Medulla oblongata (tissue), 1 donor: ENCODE results near the gene RNF213.

Source experiments
- DNase-seq: peaks from one replicate; pipeline ENCODE4 v3.0.0-alpha.2; 2015; ENCODE audit errors: extremely low spot score

Gene RNF213

DNA sequence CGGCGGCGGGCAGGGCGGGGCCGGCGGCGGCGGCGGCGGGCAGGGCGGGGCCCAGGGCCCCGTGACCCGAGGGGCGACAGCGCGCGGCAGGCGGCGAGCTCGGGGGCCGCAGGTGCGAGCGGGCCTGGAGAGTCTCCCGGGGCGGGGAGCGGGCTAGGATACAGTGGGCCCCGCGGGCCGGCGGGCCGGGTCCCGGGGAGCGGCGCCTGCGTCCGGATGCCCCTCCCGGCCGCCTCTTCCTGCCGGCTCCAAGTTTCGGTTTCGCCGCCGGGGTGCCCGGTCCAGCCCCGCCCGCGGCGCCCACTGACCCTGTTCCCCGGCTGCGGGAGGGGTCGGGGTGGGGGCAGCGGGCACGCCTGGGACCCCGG lies at the start of gene RNF213:
Gene RNF213 (plus strand): TSS at position 62 of the 368 bp plus-strand sequence. CDS start 2,830 bp downstream, outside the sequence.
- DNase-seq, result no peak

- no peak for DNase-seq
Observed at GRCh38 chr17:80212109-80212508, 48.5 kb upstream of the RNF213 start.

- no peak for DNase-seq
Observed at GRCh38 chr17:80212511-80212910, 48.1 kb upstream of the RNF213 start.

DNA sequence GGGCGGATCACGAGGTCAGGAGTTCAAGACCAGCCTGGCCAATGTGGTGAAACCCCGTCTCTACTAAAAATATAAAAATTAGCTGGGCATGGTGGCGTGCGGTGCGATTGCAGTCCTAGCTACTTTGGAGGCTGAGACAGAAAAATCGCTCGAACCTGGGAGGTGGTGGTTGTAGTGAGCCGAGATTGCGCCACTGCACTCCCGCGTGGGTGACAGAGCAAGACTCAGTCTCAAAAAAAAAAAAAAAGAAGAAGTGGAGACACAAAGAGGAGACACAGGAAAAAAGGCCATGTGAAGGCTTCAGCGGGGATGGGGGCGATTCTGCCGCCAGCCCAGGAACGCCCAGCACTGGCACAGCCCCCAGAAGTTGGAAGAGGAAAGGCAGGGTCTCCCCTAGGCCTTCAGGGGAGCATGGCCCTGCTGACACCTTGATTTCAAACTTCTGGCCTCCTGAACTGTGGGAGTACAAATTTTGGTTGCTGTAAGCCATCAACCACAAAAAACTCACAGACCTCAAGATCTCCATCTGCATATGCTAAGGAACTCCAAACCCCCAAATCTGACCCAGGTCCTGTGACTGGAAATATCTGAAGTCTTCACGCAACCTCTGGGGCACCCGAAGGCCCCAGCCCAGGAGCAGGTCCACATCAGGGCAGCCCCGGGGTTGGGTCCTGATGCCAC lies 47.5 kb upstream of the RNF213 start:
- DNase-seq, result peak; percentile 20

DNA sequence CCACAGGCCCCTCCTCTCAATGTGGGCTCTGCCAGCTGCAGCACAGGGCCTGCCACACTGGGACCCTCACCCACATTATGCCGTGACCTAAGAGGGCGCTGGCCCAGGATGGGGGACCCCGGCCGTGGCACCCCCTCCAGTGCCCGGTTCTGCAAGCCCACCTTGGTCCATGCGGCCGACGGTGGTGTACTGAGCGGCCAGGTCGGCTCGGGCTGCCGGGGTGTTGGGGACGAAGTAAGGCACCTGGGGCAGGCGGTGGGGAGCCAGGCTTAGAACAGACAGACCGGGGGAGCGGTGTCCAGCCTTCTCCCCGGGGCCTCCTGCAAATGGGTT lies 47.0 kb upstream of the RNF213 start:
- DNase-seq, result no peak

GRCh38 chr17:80214012-80214877 lies 46.4 kb upstream of the RNF213 start:
- DNase-seq, result no peak

- no peak for DNase-seq
Observed at GRCh38 chr17:80214878-80215210, 45.8 kb upstream of the RNF213 start.

DNA sequence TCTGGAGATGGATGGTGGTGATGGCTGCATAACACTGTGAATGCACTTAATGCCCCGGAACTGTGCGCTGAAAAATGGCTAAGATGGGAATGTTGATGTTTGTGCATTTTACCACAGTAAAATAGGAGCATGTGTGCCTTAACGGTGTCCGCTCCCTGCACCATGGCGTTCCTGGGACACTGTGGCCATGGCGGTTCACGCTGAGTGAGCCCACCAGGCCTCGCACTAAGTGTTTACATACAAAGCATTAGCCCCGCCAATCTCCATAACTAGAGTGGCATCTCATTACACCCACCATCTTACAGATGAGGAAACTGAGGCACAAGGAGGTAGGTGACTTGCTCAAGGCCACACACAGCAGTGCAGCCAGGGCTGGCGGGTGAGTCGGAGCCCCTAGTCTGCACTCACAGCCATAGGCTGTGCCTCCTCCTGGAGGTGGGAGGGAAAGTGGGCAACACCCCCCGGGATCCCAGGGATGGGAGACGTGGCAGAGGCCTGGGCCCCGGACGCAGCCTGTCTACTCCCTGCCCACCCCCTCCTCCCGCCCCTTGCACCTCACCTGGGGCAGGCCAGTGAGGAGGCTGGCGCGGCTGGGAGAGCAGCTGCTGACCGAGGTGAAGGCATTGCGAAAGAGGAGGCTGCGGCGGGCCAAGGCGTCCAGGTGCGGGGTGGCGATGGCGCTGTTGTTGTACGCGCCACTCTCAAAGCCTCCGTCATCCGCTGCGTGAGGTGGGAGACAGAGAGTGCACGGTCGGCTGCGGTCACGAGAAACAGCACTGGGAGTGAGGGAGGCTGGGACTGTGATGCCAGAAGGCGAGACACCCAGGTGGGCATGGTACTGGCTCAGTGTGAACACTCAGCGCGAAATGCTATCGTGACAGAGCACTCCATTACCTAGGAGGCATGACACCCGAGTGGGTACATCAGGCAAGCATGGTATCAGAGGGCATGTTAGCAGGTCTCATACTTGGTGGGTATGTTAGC lies 43.9 kb upstream of the RNF213 start:
- no peak for DNase-seq

- DNase-seq, result no peak
Observed at GRCh38 chr17:80217703-80218362, 42.8 kb upstream of the RNF213 start.

DNA sequence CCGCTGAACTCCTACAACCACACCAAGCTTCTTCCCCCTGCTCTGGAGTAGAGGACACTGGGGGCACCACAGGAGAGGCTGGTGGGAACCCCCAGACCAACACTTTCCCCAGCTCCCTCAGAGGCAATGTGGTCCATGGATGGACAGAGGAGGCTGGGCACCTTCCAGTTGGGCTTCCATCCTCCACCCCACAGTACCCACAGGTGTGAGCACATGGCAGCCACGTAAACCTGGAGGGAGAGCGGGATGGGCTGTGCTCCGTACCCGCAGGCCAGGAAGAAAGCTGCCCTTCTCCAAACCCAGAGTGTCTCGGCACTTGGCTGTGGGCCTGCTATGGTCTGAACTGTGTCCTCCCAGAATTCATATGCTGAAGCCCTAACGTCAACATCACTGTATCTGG lies 42.3 kb upstream of the RNF213 start:
- no peak for DNase-seq

DNA sequence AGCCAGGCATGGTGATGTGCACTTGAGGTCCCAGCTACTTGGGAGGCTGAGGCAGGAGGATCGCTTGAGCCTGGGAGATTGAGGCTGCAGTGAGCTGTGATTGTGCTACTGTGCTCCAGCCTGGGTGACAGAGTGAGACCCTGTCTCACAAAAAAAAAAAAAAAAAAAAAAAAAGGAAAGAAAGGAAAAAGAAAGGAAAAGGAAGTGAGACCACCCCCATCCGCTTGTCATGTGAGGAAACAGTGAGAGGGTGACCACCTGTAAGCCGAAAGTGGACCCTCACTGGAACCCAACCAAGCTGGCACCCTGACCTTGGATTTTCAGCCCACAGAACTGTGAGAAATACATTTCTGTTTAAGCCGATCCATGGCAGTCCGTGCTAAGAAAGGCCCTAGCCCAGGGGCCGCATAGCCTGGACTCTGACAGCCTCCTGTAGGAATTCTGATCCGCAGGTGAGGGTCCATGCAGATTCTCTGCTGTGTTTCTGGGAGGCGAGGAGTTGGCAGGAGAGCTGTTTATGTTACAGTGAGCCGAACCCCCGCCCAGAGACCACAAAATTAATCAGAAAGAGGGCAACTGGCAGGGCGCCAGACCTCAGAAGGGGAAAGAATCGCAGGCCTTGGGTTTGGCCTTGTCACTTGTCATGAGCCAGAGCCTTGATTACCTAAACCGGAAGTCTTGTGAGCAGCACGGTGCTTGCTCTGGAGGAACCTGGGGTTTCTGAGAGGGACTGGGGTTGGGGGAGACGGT lies 41.5 kb upstream of the RNF213 start:
- DNase-seq, result peak; percentile 72

- no peak for DNase-seq
Observed at GRCh38 chr17:80219763-80220053, 40.9 kb upstream of the RNF213 start.

GRCh38 chr17:80220054-80220735 lies 40.5 kb upstream of the RNF213 start, which contains the start of the genes SGSH and SLC26A11:
SGSH (minus strand) TSS chr17:80220333; CDS start chr17:80220313, 20 bp downstream.
SLC26A11 (plus strand) TSS chr17:80220427; CDS start chr17:80221561, 1,134 bp downstream.
- DNase-seq, result peak; percentile 48

DNA sequence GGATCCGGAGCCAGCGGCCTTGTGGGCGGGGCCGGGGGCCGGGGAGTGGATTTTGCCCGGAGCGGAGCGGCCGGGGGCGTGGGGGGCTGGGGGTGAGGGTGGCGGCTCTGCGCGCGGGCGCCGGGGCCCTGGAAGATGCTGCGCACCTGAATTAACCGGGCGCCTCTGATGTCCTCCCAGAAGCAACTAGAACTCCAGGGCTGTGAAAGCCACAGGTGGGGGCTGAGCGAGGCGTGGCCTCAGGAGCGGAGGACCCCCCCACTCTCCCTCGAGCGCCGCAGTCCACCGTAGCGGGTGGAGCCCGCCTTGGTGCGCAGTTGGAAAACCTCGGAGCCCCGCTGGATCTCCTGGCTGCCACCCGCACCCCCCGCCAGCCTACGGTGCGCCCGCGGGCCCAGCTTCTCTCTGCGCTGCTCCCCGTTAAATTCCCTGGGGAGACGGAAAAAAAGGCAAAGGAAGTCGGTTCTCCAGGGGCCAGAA lies 39.9 kb upstream of the RNF213 start:
- peak; percentile 20 for DNase-seq

- DNase-seq, result no peak
Observed at GRCh38 chr17:80221351-80222105, 39.1 kb upstream of the RNF213 start.

- DNase-seq, result no peak
Observed at GRCh38 chr17:80222376-80223141, 38.1 kb upstream of the RNF213 start.

DNA sequence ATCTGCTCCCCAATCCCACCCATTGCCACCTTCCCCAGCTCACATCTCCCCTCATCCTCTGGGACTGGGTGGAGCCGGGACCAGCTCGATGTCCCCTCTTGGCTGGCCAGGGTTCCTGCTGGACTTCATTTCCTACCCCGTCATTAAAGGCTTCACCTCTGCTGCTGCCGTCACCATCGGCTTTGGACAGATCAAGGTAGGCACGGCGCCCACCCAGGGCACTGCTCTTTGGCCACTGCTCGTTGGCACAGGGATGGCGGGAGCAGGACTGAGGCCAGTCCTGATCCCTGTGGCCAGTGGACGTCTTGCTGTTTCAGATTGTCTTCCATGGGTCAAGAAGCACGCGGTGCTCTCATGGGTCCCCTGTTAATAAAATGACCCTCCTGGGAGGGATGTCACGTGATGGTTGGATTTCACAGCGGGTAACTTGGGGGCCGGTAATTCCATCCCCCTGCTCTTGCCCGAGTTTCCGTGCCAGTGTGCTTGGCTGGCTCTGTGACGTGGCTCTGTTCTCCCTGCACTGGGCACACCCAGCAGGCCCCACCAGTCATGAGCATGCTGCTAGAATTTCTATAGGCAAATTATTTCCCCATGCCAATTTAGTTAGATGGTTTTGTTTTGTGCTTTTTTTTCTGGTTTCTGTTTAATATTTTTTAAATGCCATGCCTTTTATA lies 37.4 kb upstream of the RNF213 start:
- no peak for DNase-seq

DNA sequence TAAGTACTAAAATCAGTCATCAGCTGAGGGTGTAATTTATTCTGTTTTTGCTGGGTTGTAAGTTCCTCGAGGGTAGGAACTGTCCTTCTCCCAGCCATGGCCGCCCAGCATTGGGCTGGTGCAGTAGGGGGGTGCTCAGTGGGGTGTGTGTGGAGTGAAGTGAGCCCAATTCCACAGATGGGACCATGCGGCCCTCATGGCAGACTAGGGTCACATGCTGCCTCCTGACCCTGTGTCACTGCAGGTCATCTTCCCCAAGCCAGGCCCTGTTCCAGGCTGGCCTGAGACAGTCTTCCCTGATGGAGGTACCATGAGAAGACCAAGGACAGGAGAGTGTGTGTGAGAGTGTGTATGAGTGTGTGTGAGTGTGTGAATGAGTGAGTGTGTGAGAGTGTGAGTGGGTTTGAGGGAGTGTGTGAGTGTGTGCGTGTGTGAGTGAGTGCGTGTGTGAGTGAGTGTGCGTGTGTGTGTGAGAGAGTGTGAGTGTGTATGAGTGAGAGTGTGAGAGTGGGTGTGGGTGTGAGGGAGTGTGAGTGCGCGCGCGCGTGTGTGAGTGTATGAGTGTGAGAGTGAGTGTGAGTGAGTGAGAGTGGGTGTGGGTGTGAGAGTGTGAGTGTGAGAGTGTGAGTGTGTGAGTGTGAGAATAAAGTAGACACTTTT lies 36.7 kb upstream of the RNF213 start:
- DNase-seq, result no peak
